A549 treated with CORT108297 at 1 μM for 4 hours (cell line): ENCODE measurements around the gene TSPAN33. TPM values are rescaled to one million over a fixed set of nuclear protein-coding genes. Genes with fewer than 3 reads are reported as not detected.

ENCODE experiments used
- total RNA-seq: library from RNA; stranded (reverse); fragments of 200-300 nt; extraction: Qiagen RNA extraction; gene quantifications from 5 replicates; pipeline ENCODE4 v1.2.3, GENCODE V29; 2022

TSPAN33 gene
- total RNA-seq = 5.3 to 6.8 TPM (median 6.0 TPM) in 5 replicates

GRCh38 chr7:129144095-129144833, at the start of gene TSPAN33:
TSS of gene TSPAN33 (plus strand) at chr7:129144707. CDS start at chr7:129144981, 274 bp downstream.

GRCh38 chr7:129188372-129188891, 43.9 kb downstream of the TSPAN33 start, which contains the start of gene SMO:
TSS of gene SMO (plus strand) at chr7:129188633. CDS start at chr7:129189152, 519 bp downstream.

Other genes starting within 250 kb of the TSPAN33 start
- gene KCP, start 234.0 kb upstream of the TSPAN33 start, total RNA-seq = 0.14 to 0.25 TPM (median 0.22 TPM) in 5 replicates
- gene IRF5, start 206.8 kb upstream of the TSPAN33 start, total RNA-seq = 11.4 to 17.4 TPM (median 14.5 TPM) in 5 replicates
- gene TNPO3, start 89.6 kb upstream of the TSPAN33 start, total RNA-seq = 40.1 to 45.6 TPM (median 42.4 TPM) in 5 replicates
- gene SMO, start 43.9 kb downstream of the TSPAN33 start, total RNA-seq = 12.9 to 18.7 TPM (median 16.7 TPM) in 5 replicates
- gene AHCYL2, start 80.3 kb downstream of the TSPAN33 start, total RNA-seq = 4.6 to 6.8 TPM (median 6.1 TPM) in 5 replicates